ENCODE results near the gene PTPRN2. TPM values are rescaled to one million over a fixed set of nuclear protein-coding genes. Genes with fewer than 3 reads are reported as not detected.

Gene PTPRN2
- total and polyA plus RNA-seq, 2 donors: 1.7 to 1.9 TPM

- Histone ChIP-seq H3K4me1 (ENCODE audit: control insufficient read depth in 2 of 2, insufficient read depth in 2 of 2, low read length in 2 of 2) (peaks cover 0 to 24% of the 10 kb centered on the region in 2 donors), H3K27ac (ENCODE audit: low read depth in 1 of 2, low read length in 1 of 2) (no peak overlapping the region), H3K36me3 (ENCODE audit: control insufficient read depth in 2 of 2, insufficient read depth in 2 of 2, low read length in 1 of 2) (no peaks in the 10 kb centered on the region), H3K4me3 (ENCODE audit: low read length in 2 of 2) (no peak overlapping the region), H3K27me3 (ENCODE audit: control insufficient read depth in 2 of 2, insufficient read depth in 1 of 2, low read length in 1 of 2) (peaks cover 0 to 7% of the 10 kb centered on the region in 2 donors), H3K9me3 (ENCODE audit: control insufficient read depth in 2 of 2, insufficient read depth in 1 of 2, low read length in 1 of 2) (no peaks in the 10 kb centered on the region)
- WGBS: 95% methylated on average over 34 of the region's 34 CpGs
- no peak for DNase-seq (ENCODE audit: low read depth in 6 of 9, low spot score in 9 of 9)
Measured at GRCh38 chr7:157656195-157656769, 931.3 kb downstream of the PTPRN2 start.

- Histone ChIP-seq H3K4me1 (ENCODE audit: control insufficient read depth in 2 of 2, insufficient read depth in 2 of 2, low read length in 2 of 2) (peaks cover 0 to 11% of the 10 kb centered on the region in 2 donors), H3K27me3 (ENCODE audit: control insufficient read depth in 2 of 2, insufficient read depth in 1 of 2, low read length in 1 of 2) (peaks cover 0 to 7% of the 10 kb centered on the region in 2 donors), H3K36me3 (ENCODE audit: control insufficient read depth in 2 of 2, insufficient read depth in 2 of 2, low read length in 1 of 2) (no peaks in the 10 kb centered on the region), H3K27ac (ENCODE audit: low read depth in 1 of 2, low read length in 1 of 2) (no peak overlapping the region), H3K4me3 (ENCODE audit: low read length in 2 of 2) (no peak overlapping the region), H3K9me3 (ENCODE audit: control insufficient read depth in 2 of 2, insufficient read depth in 1 of 2, low read length in 1 of 2) (no peaks in the 10 kb centered on the region)
- WGBS: 90% methylated on average over 14 of the region's 14 CpGs
- no peak for DNase-seq (ENCODE audit: low read depth in 6 of 9, low spot score in 9 of 9)
Measured at GRCh38 chr7:157654350-157654749, 933.3 kb downstream of the PTPRN2 start.

GRCh38 chr7:157653827-157654207 lies 933.8 kb downstream of the PTPRN2 start:
- Histone ChIP-seq H3K9me3 (ENCODE audit: control insufficient read depth in 2 of 2, insufficient read depth in 1 of 2, low read length in 1 of 2) (no peaks in the 10 kb centered on the region), H3K36me3 (ENCODE audit: control insufficient read depth in 2 of 2, insufficient read depth in 2 of 2, low read length in 1 of 2) (no peaks in the 10 kb centered on the region), H3K27me3 (ENCODE audit: control insufficient read depth in 2 of 2, insufficient read depth in 1 of 2, low read length in 1 of 2) (peaks cover 0 to 5% of the 10 kb centered on the region in 2 donors), H3K4me1 (ENCODE audit: control insufficient read depth in 2 of 2, insufficient read depth in 2 of 2, low read length in 2 of 2) (peaks cover 0 to 10% of the 10 kb centered on the region in 2 donors), H3K27ac (ENCODE audit: low read depth in 1 of 2, low read length in 1 of 2) (no peak overlapping the region), H3K4me3 (ENCODE audit: low read length in 2 of 2) (no peak overlapping the region)
- no peak for DNase-seq (ENCODE audit: low read depth in 6 of 9, low spot score in 9 of 9)
- WGBS: 93% methylated on average over 18 of the region's 28 CpGs

GRCh38 chr7:157652954-157653826 lies 934.4 kb downstream of the PTPRN2 start:
- Histone ChIP-seq H3K27me3 (ENCODE audit: control insufficient read depth in 2 of 2, insufficient read depth in 1 of 2, low read length in 1 of 2) (peaks cover 0 to 4% of the 10 kb centered on the region in 2 donors), H3K4me3 (ENCODE audit: low read length in 2 of 2) (no peak overlapping the region), H3K36me3 (ENCODE audit: control insufficient read depth in 2 of 2, insufficient read depth in 2 of 2, low read length in 1 of 2) (no peaks in the 10 kb centered on the region), H3K27ac (ENCODE audit: low read depth in 1 of 2, low read length in 1 of 2) (no peak overlapping the region), H3K4me1 (ENCODE audit: control insufficient read depth in 2 of 2, insufficient read depth in 2 of 2, low read length in 2 of 2) (peaks cover 0 to 4% of the 10 kb centered on the region in 2 donors), H3K9me3 (ENCODE audit: control insufficient read depth in 2 of 2, insufficient read depth in 1 of 2, low read length in 1 of 2) (no peaks in the 10 kb centered on the region)
- 93% methylated on average over 32 of the region's 32 CpGs for WGBS
- no peak for DNase-seq (ENCODE audit: low read depth in 6 of 9, low spot score in 9 of 9)

- Histone ChIP-seq H3K36me3 (ENCODE audit: control insufficient read depth in 2 of 2, insufficient read depth in 2 of 2, low read length in 1 of 2) (no peaks in the 10 kb centered on the region), H3K9me3 (ENCODE audit: control insufficient read depth in 2 of 2, insufficient read depth in 1 of 2, low read length in 1 of 2) (no peaks in the 10 kb centered on the region), H3K27me3 (ENCODE audit: control insufficient read depth in 2 of 2, insufficient read depth in 1 of 2, low read length in 1 of 2) (peaks cover 0 to 4% of the 10 kb centered on the region in 2 donors), H3K27ac (ENCODE audit: low read depth in 1 of 2, low read length in 1 of 2) (no peak overlapping the region), H3K4me3 (ENCODE audit: low read length in 2 of 2) (no peak overlapping the region), H3K4me1 (ENCODE audit: control insufficient read depth in 2 of 2, insufficient read depth in 2 of 2, low read length in 2 of 2) (no peaks in the 10 kb centered on the region)
- WGBS: 95% methylated on average over 18 of the region's 18 CpGs
- DNase-seq (ENCODE audit: low read depth in 6 of 9, low spot score in 9 of 9): no peak
Measured at GRCh38 chr7:157652161-157652953, 935.3 kb downstream of the PTPRN2 start.

- H3K4me1 ChIP-seq (ENCODE audit: control insufficient read depth in 2 of 2, insufficient read depth in 2 of 2, low read length in 2 of 2): no peaks in the 10 kb centered on the region
- H3K36me3 ChIP-seq (ENCODE audit: control insufficient read depth in 2 of 2, insufficient read depth in 2 of 2, low read length in 1 of 2): no peaks in the 10 kb centered on the region
- WGBS: 91% methylated on average over 28 of the region's 28 CpGs
- DNase-seq (ENCODE audit: low read depth in 6 of 9, low spot score in 9 of 9): no peak
- no peak overlapping the region for H3K27ac ChIP-seq (ENCODE audit: low read depth in 1 of 2, low read length in 1 of 2)
- H3K9me3 ChIP-seq (ENCODE audit: control insufficient read depth in 2 of 2, insufficient read depth in 1 of 2, low read length in 1 of 2): no peaks in the 10 kb centered on the region
- no peak overlapping the region for H3K4me3 ChIP-seq (ENCODE audit: low read length in 2 of 2)
- peaks cover 0 to 4% of the 10 kb centered on the region in 2 donors for H3K27me3 ChIP-seq (ENCODE audit: control insufficient read depth in 2 of 2, insufficient read depth in 1 of 2, low read length in 1 of 2)
Measured at GRCh38 chr7:157651366-157652160, 936.1 kb downstream of the PTPRN2 start.

GRCh38 chr7:157650801-157651200 lies 936.8 kb downstream of the PTPRN2 start:
- H3K27me3 ChIP-seq (ENCODE audit: control insufficient read depth in 2 of 2, insufficient read depth in 1 of 2, low read length in 1 of 2): peaks cover 0 to 4% of the 10 kb centered on the region in 2 donors
- peaks cover 0 to 3% of the 10 kb centered on the region in 2 donors for H3K4me1 ChIP-seq (ENCODE audit: control insufficient read depth in 2 of 2, insufficient read depth in 2 of 2, low read length in 2 of 2)
- H3K36me3 ChIP-seq (ENCODE audit: control insufficient read depth in 2 of 2, insufficient read depth in 2 of 2, low read length in 1 of 2): no peaks in the 10 kb centered on the region
- H3K4me3 ChIP-seq (ENCODE audit: low read length in 2 of 2): no peak overlapping the region
- no peaks in the 10 kb centered on the region for H3K9me3 ChIP-seq (ENCODE audit: control insufficient read depth in 2 of 2, insufficient read depth in 1 of 2, low read length in 1 of 2)
- no peak for DNase-seq (ENCODE audit: low read depth in 6 of 9, low spot score in 9 of 9)
- 96% methylated on average over 19 of the region's 19 CpGs for WGBS
- no peak overlapping the region for H3K27ac ChIP-seq (ENCODE audit: low read depth in 1 of 2, low read length in 1 of 2)

- no peak overlapping the region for H3K27ac ChIP-seq (ENCODE audit: low read depth in 1 of 2, low read length in 1 of 2)
- no peak for DNase-seq (ENCODE audit: low read depth in 6 of 9, low spot score in 9 of 9)
- H3K36me3 ChIP-seq (ENCODE audit: control insufficient read depth in 2 of 2, insufficient read depth in 2 of 2, low read length in 1 of 2): no peaks in the 10 kb centered on the region
- H3K9me3 ChIP-seq (ENCODE audit: control insufficient read depth in 2 of 2, insufficient read depth in 1 of 2, low read length in 1 of 2): no peaks in the 10 kb centered on the region
- H3K27me3 ChIP-seq (ENCODE audit: control insufficient read depth in 2 of 2, insufficient read depth in 1 of 2, low read length in 1 of 2): peaks cover 0 to 4% of the 10 kb centered on the region in 2 donors
- H3K4me1 ChIP-seq (ENCODE audit: control insufficient read depth in 2 of 2, insufficient read depth in 2 of 2, low read length in 2 of 2): peaks cover 0 to 9% of the 10 kb centered on the region in 2 donors
- 96% methylated on average over 25 of the region's 25 CpGs for WGBS
- H3K4me3 ChIP-seq (ENCODE audit: low read length in 2 of 2): no peak overlapping the region
Measured at GRCh38 chr7:157650131-157650631, 937.4 kb downstream of the PTPRN2 start.

Data from thymus (tissue), 11 donors.